K562 (cell line): ENCODE results near the gene TANC1. TPM values are rescaled to one million over a fixed set of nuclear protein-coding genes. Genes with fewer than 3 reads are reported as not detected.

Source experiments
- ATAC-seq: fragments of 200-7000 bp; cut with Tn5 transposase; 3 replicates; pipeline ENCODE4 v1.9.1; 2020; ENCODE audit warnings: moderate library complexity
- BruUV-seq: library from RNA; stranded (reverse); fragments of 400-500 nt; replicated peaks from 2 replicates; lab custom pipeline; 2021; lab: Mats Ljungman, UMichigan
- CTCF ChIA-PET: fragments of 300-600 bp; formaldehyde crosslinking; extraction: SDS; loops from one replicate; lab custom pipeline; 2021; ENCODE audit warnings: low intra/inter-chr PET ratio; lab: Yijun Ruan, JAX
- POLR2A ChIA-PET: fragments of 300-600, 350-650 bp; sonication (Branson Sonifier 250); formaldehyde crosslinking; extraction: SDS; loops from one replicate; lab custom pipeline; 2021; ENCODE audit warnings: antibody characterized with exemption, inconsistent platforms; lab: Yijun Ruan, JAX
- DNase-seq, 4 experiments: peaks; one replicate each; pipeline versions ENCODE4 v3.0.0 to v3.0.0-alpha.2; 2011 to 2018; ENCODE audit warnings: low spot score in 3 of 4, mixed read lengths in 3 of 4; ENCODE audit errors: extremely low read depth in 1 of 4
- FAIRE-seq: peaks from 2 replicates; lab custom pipeline; 2011; peaks lifted over from hg19 to GRCh38; lab: Jason Lieb, UNC
- H2AFZ ChIP-seq: 2 replicates; pipeline ENCODE4 v1.6.0; 2011; ENCODE audit warnings: low read depth, low read length, control low read depth, inconsistent platforms
- H3K27ac ChIP-seq: fragments of 200-600 bp; 3 replicates; pipeline ENCODE4 v1.8.0; 2011; ENCODE audit warnings: low read depth, mild to moderate bottlenecking, control low read depth, inconsistent platforms, low read length, moderate library complexity, mixed read lengths; ENCODE audit errors: extremely low read depth
- H3K27me3 ChIP-seq, 2 experiments: fragments of 300-600 bp in 1 of 2; 2 replicates in 1 of 2; 3 replicates in 1 of 2; pipeline versions ENCODE4 v1.6.0 to v1.8.0; 2011; ENCODE audit warnings: inconsistent platforms in 2 of 2, low read length in 2 of 2, mild to moderate bottlenecking in 1 of 2, mixed read lengths in 1 of 2, moderate library complexity in 1 of 2; ENCODE audit not compliant: control insufficient read depth in 2 of 2, insufficient read depth in 2 of 2
- H3K36me3 ChIP-seq: fragments of 300-600 bp; 3 replicates; pipeline ENCODE4 v1.8.0; 2011; ENCODE audit warnings: mild to moderate bottlenecking, low read length, inconsistent platforms; ENCODE audit not compliant: control insufficient read depth, insufficient read depth
- H3K4me1 ChIP-seq, 2 experiments: fragments of 200-600 bp in 1 of 2; replicated peaks in 1 of 2; 2 replicates in 1 of 2; 3 replicates in 1 of 2; pipeline versions ENCODE4 v1.5.1 to v1.8.0; 2011; ENCODE audit warnings: inconsistent platforms in 2 of 2, low read length in 2 of 2, mild to moderate bottlenecking in 1 of 2, mixed read lengths in 1 of 2, moderate library complexity in 1 of 2; ENCODE audit not compliant: control insufficient read depth in 2 of 2, insufficient read depth in 2 of 2
- H3K4me2 ChIP-seq: 2 replicates; pipeline ENCODE4 v1.6.1; 2011; ENCODE audit warnings: low read length, control low read depth, inconsistent platforms, mixed read lengths; ENCODE audit not compliant: insufficient read depth
- H3K4me3 ChIP-seq: fragments of 200-600 bp; sonication (generic), shearing (Covaris generic); 2 replicates; pipeline ENCODE4 v1.5.1; 2016; ENCODE audit warnings: control low read depth, inconsistent platforms
- H3K79me2 ChIP-seq: fragments of 200-600 bp; 3 replicates; pipeline ENCODE4 v1.8.0; 2011; ENCODE audit warnings: low read length, inconsistent platforms; ENCODE audit not compliant: control insufficient read depth, insufficient read depth
- H3K9ac ChIP-seq, 2 experiments: 2 replicates each; pipeline versions ENCODE4 v1.6.0 to v1.6.1; 2011; ENCODE audit warnings: low read depth in 2 of 2, low read length in 2 of 2, control low read depth in 1 of 2, inconsistent platforms in 1 of 2, mild to moderate bottlenecking in 1 of 2, mixed read lengths in 1 of 2; ENCODE audit not compliant: insufficient read depth in 1 of 2
- H3K9me1 ChIP-seq: one replicate; pipeline ENCODE4 v1.6.0; 2011; ENCODE audit warnings: inconsistent platforms, mild to moderate bottlenecking, low read length, moderate library complexity; ENCODE audit not compliant: control insufficient read depth, insufficient read depth
- H3K9me3 ChIP-seq: replicated peaks from 2 replicates; pipeline ENCODE4 v1.5.1; 2011; ENCODE audit warnings: low read depth, low read length, inconsistent platforms; ENCODE audit not compliant: control insufficient read depth, insufficient read depth
- H4K20me1 ChIP-seq: replicated peaks from 2 replicates; pipeline ENCODE4 v1.6.1; 2011; ENCODE audit warnings: low read length, inconsistent platforms, mixed read lengths; ENCODE audit not compliant: control insufficient read depth, insufficient read depth
- EGR1 ChIP-seq: fragments of 450-650 bp; conservative IDR thresholded peaks from 2 replicates; pipeline ENCODE4 v1.6.1; 2017; ENCODE audit warnings: mild to moderate bottlenecking
- ESRRB ChIP-seq: fragments of 250-450 bp; sonication (Bioruptor Pico); IDR thresholded peaks from 2 replicates; pipeline ENCODE4 v1.5.0; 2020; ENCODE audit warnings: mild to moderate bottlenecking, moderate library complexity, borderline replicate concordance
- FUS ChIP-seq: fragments of 200-400 bp; formaldehyde crosslinking; optimal IDR thresholded peaks from 2 replicates; pipeline ENCODE3; 2017; ENCODE audit warnings: low read depth, low read length
- PHB ChIP-seq: fragments of 250-450 bp; sonication (Bioruptor Pico); IDR thresholded peaks from 2 replicates; pipeline ENCODE4 v1.5.0; 2021
- PHB2 ChIP-seq: fragments of 450-650 bp; IDR thresholded peaks from 2 replicates; pipeline ENCODE4 v1.6.1; 2017; ENCODE audit warnings: low read depth
- POLR2A ChIP-seq: fragments of 450-650 bp; conservative IDR thresholded peaks from 2 replicates; pipeline ENCODE4 v1.6.1; 2016
- RBM17 ChIP-seq: fragments of 200-400 bp; formaldehyde crosslinking; IDR thresholded peaks from 2 replicates; pipeline ENCODE4 v1.6.1; 2017; ENCODE audit warnings: low read depth, mild to moderate bottlenecking, low read length, borderline replicate concordance
- RBM39 ChIP-seq: fragments of 200-400 bp; formaldehyde crosslinking; optimal IDR thresholded peaks from 2 replicates; pipeline ENCODE3; 2018; ENCODE audit warnings: low read depth, low read length
- XRCC3 ChIP-seq: fragments of 450-650 bp; IDR thresholded peaks from 2 replicates; pipeline ENCODE4 v1.6.1; 2017; ENCODE audit warnings: mild to moderate bottlenecking, moderate library complexity
- ZFPM2 ChIP-seq: fragments of 250-450 bp; sonication (Bioruptor Pico); IDR thresholded peaks from 2 replicates; pipeline ENCODE4 v1.5.1; 2022; ENCODE audit warnings: mild to moderate bottlenecking
- ZNF217 ChIP-seq: sonication (generic); formaldehyde crosslinking; IDR thresholded peaks from 2 replicates; pipeline ENCODE4 v1.8.0; 2022; ENCODE audit warnings: mild to moderate bottlenecking, missing genetic modification reagents
- ZNF589 ChIP-seq: fragments of 200-800 bp; sonication (Bioruptor generic); IDR thresholded peaks from 2 replicates; pipeline ENCODE4 v1.6.1; 2016; ENCODE audit warnings: low read depth, missing genetic modification characterization, missing compliant biosample characterization
- WGBS: fragments of 100-300 bp; shearing (Covaris generic); methylation state at CpG from one replicate; pipeline ENCODE4 v1.1.6; 2016; ENCODE audit warnings: low coverage, mixed read lengths; ENCODE audit not compliant: insufficient coverage; ENCODE audit errors: missing lambda C conversion rate; 5-methylcytosine and 5-hydroxymethylcytosine counted together
- in situ Hi-C: fragments of 300-500 bp; cut with MboI; formaldehyde crosslinking; loops from 4 replicates; pipeline ENCODE4 v1.15.0; 2018; ENCODE audit warnings: inconsistent platforms, mixed read lengths
- intact Hi-C: fragments of 100-400 bp; cut with micrococcal nuclease; formaldehyde crosslinking; loops from 2 replicates; pipeline ENCODE4 v1.14.2; 2022
- polyA plus RNA-seq, 8 experiments: library from polyadenylated mRNA; depleted of rRNA in 4 of 8; stranded (reverse) in 5 of 8; unstranded in 3 of 8; fragments of >200 nt; fragmentation: Nextera tagmentation in 2 of 8; fragmentation: Illumina TruSeq in 1 of 8; extraction: Ambion mirVana in 2 of 8; extraction: Trizol in 1 of 8; gene quantifications; 2 replicates each; pipeline versions ENCODE4 v1.2.1 to v1.2.3, GENCODE V29; 2011 to 2014; ENCODE audit warnings: inconsistent platforms in 1 of 8, missing spikeins in 1 of 8
- total RNA-seq, 7 experiments: library from RNA; depleted of rRNA in 6 of 7; stranded (reverse); fragments of >200 nt in 6 of 7; fragmentation: Illumina TruSeq in 2 of 7; extraction: Trizol in 2 of 7; gene quantifications; 2 replicates each; pipeline versions ENCODE4 v1.2.1 to v1.2.3, GENCODE V29; 2011 to 2021; ENCODE audit warnings: low replicate concordance in 1 of 7
- TF ChIP-seq, protein P1 (sequence below): sonication (generic); formaldehyde crosslinking; IDR thresholded peaks from 2 replicates; pipeline ENCODE4 v1.8.0; 2022; ENCODE audit warnings: missing genetic modification reagents, mild to moderate bottlenecking, moderate library complexity, borderline replicate concordance
- TF ChIP-seq, protein P2 (sequence below): fragments of 450-650 bp; formaldehyde crosslinking; IDR thresholded peaks from 2 replicates; pipeline ENCODE4 v1.4.0; 2020; ENCODE audit warnings: mild to moderate bottlenecking, mixed read lengths
- TF ChIP-seq, protein P3 (sequence below): fragments of 150-350 bp; conservative IDR thresholded peaks from 2 replicates; pipeline ENCODE4 v1.6.1; 2014; ENCODE audit warnings: low read length
- TF ChIP-seq, protein P4 (sequence below): fragments of 450-650 bp; IDR thresholded peaks from 2 replicates; pipeline ENCODE4 v1.6.1; 2017; ENCODE audit warnings: antibody characterized with exemption

TANC1 gene
- total and polyA plus RNA-seq, 9 of the 15 experiments (the other 6 are each of a cell fraction or from before 2014, with no cell fraction given) = under 0.01 to 0.20 (median 0.07) TPM; not detected in 1

DNA sequence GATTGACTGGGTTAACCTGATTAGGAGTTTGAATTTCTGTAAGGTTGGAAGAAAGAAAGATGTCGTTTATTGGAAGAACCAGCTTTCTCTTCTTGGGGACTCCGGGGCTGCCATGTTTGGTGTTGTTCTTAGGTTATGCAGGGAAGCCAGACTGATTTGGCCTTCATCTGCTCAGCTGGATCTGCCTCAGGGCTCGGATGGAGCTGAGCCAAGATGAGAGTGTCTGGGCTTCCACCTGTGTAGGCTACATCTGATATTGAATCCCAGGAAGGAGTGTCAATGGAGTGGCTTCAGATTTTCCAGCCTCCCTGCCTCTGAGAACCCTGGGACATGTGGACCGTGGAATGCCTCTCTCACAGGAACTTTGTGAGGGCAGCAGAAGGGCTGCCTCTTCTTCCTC is 192.0 kb downstream of the TANC1 start:
- TF ChIP-seq ZNF217 (no peak), ZNF589 (CRISPR knock-in tag) (no peak), PHB (CRISPR knock-in tag) (no peak), EGR1 (no peak), PHB2 (no peak), FUS (no peak), POLR2A (no peak), RBM17 (no peak), ESRRB (CRISPR knock-in tag) (no peak), RBM39 (no peak), XRCC3 (no peak), ZFPM2 (CRISPR knock-in tag) (no peak)
- TF ChIP-seq, protein P1, sequence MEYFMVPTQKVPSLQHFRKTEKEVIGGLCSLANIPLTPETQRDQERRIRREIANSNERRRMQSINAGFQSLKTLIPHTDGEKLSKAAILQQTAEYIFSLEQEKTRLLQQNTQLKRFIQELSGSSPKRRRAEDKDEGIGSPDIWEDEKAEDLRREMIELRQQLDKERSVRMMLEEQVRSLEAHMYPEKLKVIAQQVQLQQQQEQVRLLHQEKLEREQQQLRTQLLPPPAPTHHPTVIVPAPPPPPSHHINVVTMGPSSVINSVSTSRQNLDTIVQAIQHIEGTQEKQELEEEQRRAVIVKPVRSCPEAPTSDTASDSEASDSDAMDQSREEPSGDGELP (CRISPR knock-in tag) = no peak
- TF ChIP-seq, protein P2, sequence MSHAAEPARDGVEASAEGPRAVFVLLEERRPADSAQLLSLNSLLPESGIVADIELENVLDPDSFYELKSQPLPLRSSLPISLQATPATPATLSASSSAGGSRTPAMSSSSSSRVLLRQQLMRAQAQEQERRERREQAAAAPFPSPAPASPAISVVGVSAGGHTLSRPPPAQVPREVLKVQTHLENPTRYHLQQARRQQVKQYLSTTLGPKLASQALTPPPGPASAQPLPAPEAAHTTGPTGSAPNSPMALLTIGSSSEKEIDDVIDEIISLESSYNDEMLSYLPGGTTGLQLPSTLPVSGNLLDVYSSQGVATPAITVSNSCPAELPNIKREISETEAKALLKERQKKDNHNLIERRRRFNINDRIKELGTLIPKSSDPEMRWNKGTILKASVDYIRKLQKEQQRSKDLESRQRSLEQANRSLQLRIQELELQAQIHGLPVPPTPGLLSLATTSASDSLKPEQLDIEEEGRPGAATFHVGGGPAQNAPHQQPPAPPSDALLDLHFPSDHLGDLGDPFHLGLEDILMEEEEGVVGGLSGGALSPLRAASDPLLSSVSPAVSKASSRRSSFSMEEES (CRISPR knock-in tag) = no peak
- TF ChIP-seq, protein P3, sequence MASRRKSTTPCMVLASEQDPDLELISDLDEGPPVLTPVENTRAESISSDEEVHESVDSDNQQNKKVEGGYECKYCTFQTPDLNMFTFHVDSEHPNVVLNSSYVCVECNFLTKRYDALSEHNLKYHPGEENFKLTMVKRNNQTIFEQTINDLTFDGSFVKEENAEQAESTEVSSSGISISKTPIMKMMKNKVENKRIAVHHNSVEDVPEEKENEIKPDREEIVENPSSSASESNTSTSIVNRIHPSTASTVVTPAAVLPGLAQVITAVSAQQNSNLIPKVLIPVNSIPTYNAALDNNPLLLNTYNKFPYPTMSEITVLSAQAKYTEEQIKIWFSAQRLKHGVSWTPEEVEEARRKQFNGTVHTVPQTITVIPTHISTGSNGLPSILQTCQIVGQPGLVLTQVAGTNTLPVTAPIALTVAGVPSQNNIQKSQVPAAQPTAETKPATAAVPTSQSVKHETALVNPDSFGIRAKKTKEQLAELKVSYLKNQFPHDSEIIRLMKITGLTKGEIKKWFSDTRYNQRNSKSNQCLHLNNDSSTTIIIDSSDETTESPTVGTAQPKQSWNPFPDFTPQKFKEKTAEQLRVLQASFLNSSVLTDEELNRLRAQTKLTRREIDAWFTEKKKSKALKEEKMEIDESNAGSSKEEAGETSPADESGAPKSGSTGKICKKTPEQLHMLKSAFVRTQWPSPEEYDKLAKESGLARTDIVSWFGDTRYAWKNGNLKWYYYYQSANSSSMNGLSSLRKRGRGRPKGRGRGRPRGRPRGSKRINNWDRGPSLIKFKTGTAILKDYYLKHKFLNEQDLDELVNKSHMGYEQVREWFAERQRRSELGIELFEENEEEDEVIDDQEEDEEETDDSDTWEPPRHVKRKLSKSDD = no peak
- TF ChIP-seq, protein P4, sequence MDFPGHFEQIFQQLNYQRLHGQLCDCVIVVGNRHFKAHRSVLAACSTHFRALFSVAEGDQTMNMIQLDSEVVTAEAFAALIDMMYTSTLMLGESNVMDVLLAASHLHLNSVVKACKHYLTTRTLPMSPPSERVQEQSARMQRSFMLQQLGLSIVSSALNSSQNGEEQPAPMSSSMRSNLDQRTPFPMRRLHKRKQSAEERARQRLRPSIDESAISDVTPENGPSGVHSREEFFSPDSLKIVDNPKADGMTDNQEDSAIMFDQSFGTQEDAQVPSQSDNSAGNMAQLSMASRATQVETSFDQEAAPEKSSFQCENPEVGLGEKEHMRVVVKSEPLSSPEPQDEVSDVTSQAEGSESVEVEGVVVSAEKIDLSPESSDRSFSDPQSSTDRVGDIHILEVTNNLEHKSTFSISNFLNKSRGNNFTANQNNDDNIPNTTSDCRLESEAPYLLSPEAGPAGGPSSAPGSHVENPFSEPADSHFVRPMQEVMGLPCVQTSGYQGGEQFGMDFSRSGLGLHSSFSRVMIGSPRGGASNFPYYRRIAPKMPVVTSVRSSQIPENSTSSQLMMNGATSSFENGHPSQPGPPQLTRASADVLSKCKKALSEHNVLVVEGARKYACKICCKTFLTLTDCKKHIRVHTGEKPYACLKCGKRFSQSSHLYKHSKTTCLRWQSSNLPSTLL = no peak
- Histone ChIP-seq H3K36me3 (no peaks in the 10 kb centered on the region), H3K9ac (no peak overlapping the region), H3K4me3 (no peak overlapping the region), H3K27me3 (peaks cover 8 to 33% of the 10 kb centered on the region in 2 experiments; a peak in 4 of 5 replicates), H3K27ac (no peak overlapping the region), H3K4me2 (no peak overlapping the region), H4K20me1 (no peaks in the 10 kb centered on the region), H3K4me1 (no peaks in the 10 kb centered on the region), H3K9me1 (no peaks in the 10 kb centered on the region), H3K79me2 (no peaks in the 10 kb centered on the region), H3K9me3 (no peaks in the 10 kb centered on the region), H2AFZ (no peak overlapping the region)
- ChIA-PET CTCF (no interaction called here), POLR2A (interaction anchor here (1.4 to 8.1 kb wide), 2 partner anchors 8 to 12 kb away, joined by 3 to 48 read pairs; no protein-coding TSS in a partner anchor)
- WGBS = 0% methylated on average over 4 of the region's 4 CpGs
- intact Hi-C loops (no loop called here), in situ Hi-C loops (no loop called here)
- no TSS peak for BruUV-seq
- no peak for FAIRE-seq
- no peak for ATAC-seq
- no peak for DNase-seq
